Stimulated activated CD8-positive, alpha-beta memory T cell treated with anti-CD3 and anti-CD28 coated beads, Interleukin-7, amount 100 ng/mL, for 1 hour (primary cell): ENCODE data around the gene ZNF850.

ENCODE experiments used
- DNase-seq, 2 donors: peaks; one replicate each; pipeline ENCODE4 v3.0.0-alpha.2; 2020; ENCODE audit warnings: low read depth in 2 of 2

Gene ZNF850

DNA sequence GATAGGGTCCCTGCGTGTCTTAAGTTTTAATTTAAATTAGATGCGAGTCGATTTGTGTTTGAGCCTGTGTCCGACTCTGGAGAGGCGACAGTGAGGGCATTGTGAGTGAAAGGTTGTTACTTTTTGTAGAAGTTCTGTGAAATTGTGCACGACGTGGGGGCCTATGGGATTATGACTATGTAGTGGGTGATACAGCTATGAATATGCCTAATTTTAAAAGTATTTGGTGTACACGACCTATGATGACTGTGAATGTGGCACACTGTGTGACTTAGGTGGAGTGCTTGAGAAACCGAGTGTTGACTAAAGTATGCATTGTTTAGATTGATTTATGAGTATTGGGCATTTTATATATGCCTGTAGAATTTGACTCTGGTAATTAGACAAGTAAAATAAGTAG lies 84.5 kb downstream of the ZNF850 start:
- DNase-seq: no peak

DNA sequence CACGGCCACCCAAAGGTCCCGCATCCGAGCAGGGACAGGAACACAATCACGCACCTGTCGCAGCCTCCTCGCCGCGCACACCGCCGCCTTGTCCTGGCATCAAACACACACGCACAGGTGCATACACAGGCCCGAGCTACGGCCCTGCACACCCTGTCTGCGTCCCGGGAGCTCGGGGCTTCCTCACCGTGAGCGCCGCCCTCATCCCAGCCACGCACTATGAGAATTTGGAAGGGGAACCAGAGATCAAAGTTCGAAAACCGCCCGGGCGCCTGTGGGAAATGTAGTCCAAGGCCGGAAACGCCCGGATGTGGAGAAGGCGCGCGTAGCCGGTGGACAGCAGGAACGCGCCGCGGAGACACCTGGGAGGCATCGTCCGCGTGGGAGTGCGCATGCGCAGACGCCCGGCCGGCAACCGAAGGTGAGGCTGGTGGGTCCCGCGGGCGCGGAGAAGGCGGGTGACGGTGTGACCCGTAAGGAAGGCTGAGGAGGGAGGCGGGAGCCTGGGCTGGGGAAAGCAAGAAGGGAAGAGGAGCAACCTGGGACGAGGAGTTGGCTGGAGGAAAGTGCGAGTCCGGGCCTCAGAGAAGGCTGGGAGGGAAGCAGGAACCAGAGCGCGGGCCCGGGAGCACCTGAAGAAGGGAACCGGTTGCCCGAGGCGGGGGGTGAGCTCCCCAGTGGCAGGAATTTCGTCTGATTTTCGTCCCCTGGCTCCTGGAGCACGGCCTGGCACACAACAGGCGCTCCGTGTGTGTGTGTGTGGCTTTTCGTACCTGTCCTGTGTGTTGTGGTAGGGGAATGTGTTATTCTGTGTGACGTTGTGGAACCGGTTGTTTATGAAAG lies 85.2 kb downstream of the ZNF850 start, which contains the start of gene ZNF567:
Gene ZNF567, plus strand, starts transcription at position 399 of the 843 bp plus-strand sequence. CDS start 7,256 bp downstream, outside the sequence.
- DNase-seq: peak; percentile 97

DNA sequence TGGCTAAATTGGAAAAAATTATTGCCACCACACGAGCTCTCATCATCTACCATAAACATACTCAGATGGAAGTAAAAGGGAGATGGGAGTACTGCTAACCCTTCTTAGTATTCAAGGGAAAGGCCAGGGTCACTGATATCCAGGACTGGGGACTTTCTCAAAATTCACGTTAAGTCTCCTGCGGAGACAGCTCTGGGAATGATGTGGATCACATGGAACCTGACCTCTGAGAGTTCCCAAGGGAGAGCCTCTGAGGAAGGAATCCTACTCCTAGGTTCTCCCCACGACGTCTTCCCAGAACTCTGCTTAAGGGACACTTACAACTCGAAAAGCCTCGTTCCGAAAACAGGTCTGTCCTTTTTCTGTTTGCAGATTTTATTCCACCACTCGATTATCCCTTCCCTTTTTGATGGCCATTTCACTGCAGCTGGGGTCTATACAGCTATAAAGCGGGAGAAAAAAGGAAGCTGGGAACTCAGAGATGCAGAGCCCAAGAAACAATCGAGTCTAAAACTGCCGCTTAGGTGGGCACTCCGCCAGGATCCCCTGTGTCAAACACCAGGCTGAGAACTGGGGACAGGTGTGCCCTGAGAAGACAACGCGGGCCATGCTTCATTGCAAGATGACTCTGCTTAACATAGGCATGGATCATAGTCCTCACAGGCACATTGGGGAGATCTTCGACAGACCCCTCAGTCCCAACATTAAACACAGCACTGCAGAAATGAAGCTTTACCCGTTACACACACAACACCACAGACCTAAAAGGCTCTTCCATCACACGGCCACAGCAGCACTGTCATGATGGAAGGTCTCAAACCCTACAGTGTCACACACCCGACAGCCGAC lies 86.0 kb downstream of the ZNF850 start:
- no peak for DNase-seq

DNA sequence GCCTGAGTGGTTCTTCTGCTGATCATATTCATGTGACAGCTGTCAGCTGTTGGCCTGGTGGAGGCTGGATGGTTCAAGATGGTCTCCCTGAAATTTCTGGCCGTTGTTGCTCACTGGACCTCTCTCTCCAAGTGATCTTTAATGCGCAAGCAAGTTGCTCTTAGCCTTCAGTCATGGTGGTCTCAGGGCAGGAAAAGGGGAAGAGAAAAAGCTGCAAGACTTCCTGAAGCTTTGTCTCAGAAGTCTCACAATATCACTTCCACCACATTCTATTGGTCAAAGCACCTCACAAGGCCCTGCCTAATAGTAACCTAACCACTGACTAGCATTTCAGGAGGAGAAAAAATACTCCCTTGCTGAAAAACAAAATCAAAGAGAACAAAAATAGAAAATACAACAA lies 86.8 kb downstream of the ZNF850 start:
- DNase-seq: no peak

DNA sequence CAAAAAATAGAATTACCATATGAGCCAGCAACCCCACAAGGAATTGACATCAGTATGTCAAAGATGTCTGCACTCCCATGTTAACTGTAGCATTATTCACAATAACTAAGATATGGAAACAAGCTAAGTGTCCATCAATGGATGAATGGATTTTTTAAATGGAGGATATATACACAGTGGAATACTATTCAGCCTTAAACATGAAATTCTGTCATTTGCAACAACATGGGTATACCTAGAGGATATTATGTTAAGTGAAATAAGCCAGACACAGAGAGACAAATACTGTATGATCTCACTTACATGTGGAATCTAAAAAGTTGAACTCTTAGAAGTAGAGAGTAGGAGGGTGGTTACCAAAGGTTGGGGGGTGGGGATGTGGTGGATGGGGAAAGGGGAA lies 93.2 kb downstream of the ZNF850 start:
- DNase-seq: no peak

DNA sequence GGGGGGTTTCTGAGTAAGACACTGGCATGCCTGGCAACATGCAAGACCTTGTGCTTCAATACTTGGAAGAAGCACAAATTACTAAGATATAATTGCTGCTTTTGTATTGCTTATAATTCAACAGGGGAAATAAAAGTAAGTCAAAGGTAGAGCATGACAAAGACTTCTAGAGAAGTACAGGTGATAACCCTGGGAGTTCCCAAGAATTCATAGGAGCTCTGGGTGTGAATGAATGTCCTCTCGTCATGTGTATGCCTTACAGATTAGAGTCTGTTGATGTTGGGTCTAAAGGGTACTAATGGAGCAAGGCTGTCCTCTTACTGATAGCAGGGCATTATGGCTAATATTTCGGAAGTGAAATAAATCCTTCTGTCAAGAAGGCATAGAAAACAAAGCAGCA lies 98.4 kb downstream of the ZNF850 start:
- no peak for DNase-seq

DNA sequence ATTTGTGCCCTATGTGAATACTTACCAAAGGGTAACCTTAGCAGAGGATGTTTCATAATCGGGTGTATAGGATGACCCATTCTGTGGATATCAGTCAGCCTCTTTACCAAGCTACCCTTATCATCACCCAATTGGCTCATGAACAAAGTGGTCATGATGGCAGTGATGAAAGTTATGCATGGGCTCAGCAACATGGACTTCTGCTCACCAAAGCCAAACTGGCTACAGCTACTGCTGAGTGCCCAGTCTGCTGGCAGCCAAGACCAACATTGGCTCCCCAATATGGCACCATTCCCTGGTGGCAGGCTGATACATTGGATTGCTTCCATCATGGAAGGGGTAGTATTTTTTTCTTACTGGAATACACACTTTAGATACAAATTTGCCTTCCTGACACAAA lies 100.2 kb downstream of the ZNF850 start:
- no peak for DNase-seq

DNA sequence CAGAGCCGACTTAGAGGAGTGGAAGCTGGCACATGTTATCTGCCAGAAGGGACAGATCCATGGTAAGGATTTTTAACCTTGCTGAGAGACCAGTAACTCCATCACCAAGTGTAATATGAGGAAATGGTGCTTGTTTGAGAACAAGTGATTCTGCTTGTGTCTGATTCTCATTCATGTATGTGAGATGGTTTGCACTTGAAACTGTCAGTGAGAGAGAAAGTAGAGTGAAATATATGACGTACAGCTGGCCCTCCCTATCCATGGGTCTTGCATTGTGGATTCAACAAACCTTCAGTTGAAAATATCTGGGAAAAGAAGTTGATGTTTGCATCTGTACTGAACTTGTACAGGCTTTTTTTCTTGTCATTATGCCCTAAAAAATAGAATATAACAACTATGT lies 104.0 kb downstream of the ZNF850 start:
- no peak for DNase-seq

DNA sequence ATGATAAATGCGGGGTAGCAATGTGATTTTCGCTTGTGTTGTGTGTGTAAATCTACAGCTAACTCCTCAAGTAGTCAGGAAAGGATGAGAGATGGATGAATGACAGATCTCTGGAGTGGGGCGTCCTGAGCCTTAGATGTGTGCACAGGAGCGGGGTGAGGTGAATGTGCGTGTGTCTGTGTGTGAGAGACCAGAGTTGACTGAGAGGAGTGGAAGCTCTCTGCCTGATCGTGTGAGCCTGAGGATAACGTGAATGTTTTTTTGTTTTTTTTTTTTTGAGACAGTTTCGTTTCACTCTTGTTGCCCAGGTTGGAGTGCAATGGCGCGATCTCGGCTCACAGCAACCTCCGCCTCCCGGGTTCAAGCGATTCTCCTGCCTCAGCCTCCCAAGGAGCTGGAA lies 106.8 kb downstream of the ZNF850 start:
- DNase-seq: no peak
